HG02870 (cell line): ENCODE measurements around the gene PRM1.

Source experiments
- ATAC-seq: cut with Tn5 transposase; IDR thresholded peaks from one replicate; pipeline ENCODE4 v1.9.1; 2021; ENCODE audit warnings: mild to moderate bottlenecking, moderate library complexity; ENCODE audit not compliant: unreplicated experiment

PRM1 gene

GRCh38 chr16:11314309-11314894 is 33.3 kb upstream of the PRM1 start:
- no peak for ATAC-seq

GRCh38 chr16:11313493-11314308 is 32.6 kb upstream of the PRM1 start:
- no peak for ATAC-seq

GRCh38 chr16:11312718-11313492 is 31.8 kb upstream of the PRM1 start:
- ATAC-seq = no peak

GRCh38 chr16:11310997-11311561 is 29.9 kb upstream of the PRM1 start:
- peak; percentile 49 for ATAC-seq

- ATAC-seq = no peak
These were observed 29.5 kb upstream of the PRM1 start for GRCh38 chr16:11310634-11310977.

GRCh38 chr16:11309895-11310633 is 28.9 kb upstream of the PRM1 start:
- ATAC-seq = no peak

GRCh38 chr16:11308493-11309283 is 27.6 kb upstream of the PRM1 start:
- ATAC-seq = no peak

GRCh38 chr16:11307639-11308492 is 26.7 kb upstream of the PRM1 start:
- ATAC-seq = no peak

GRCh38 chr16:11306997-11307638 is 26.0 kb upstream of the PRM1 start:
- ATAC-seq = no peak

- ATAC-seq = no peak
These were observed 25.3 kb upstream of the PRM1 start for GRCh38 chr16:11306381-11306780.

- ATAC-seq = no peak
These were observed 22.4 kb upstream of the PRM1 start for GRCh38 chr16:11303405-11304138.

GRCh38 chr16:11302977-11303376 is 21.8 kb upstream of the PRM1 start:
- no peak for ATAC-seq

- no peak for ATAC-seq
These were observed 20.7 kb upstream of the PRM1 start for GRCh38 chr16:11301645-11302501.

- no peak for ATAC-seq
These were observed 19.4 kb upstream of the PRM1 start for GRCh38 chr16:11300560-11300892.

GRCh38 chr16:11299865-11300559 is 18.9 kb upstream of the PRM1 start:
- no peak for ATAC-seq

- ATAC-seq = peak; percentile 42
These were observed 17.9 kb upstream of the PRM1 start for GRCh38 chr16:11298950-11299547.
